Measurements from ENCODE around the gene CTNNAL1. TPM values are rescaled to one million over a fixed set of nuclear protein-coding genes. Genes with fewer than 3 reads are reported as not detected.

The CTNNAL1 gene
- total RNA-seq, 2 experiments from 2014 or later: 4.9 to 5.3 TPM

DNA sequence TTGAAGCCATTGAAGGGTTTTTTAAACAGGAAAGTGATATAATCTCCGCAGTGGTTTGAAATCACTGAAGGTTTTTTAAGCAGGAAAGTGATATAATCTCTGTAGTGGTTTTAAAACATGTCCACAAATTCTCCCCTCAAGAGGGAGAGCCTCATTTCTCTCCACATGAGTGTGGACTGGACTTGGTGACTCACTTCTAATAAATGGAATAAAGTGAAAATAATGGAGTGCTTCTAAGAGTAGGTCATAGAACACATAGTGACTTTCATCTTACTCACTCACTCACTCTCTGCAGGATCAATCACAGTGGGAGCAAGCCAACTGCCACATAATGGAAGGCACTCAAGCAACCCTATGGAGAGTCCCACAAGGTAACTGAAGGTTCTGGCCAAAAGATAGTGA lies 12.0 kb downstream of the CTNNAL1 start:
- ChIA-PET CTCF (no interaction called here), POLR2A (no interaction called here)
- Mint-ChIP-seq H3K36me3 (ENCODE audit: low read depth) (no peaks in the 10 kb centered on the region), H3K27me3 (no peaks in the 10 kb centered on the region), H3K4me3 (no peak overlapping the region), H3K9me3 (peaks cover 10% of the 10 kb centered on the region), H3K4me1 (ENCODE audit: low read depth) (peaks cover 6% of the 10 kb centered on the region), H3K27ac (no peak overlapping the region)
- no peak overlapping the region for H3K27ac ChIP-seq (ENCODE audit: low read depth in 1 of 2, low read length in 2 of 2)
- TF ChIP-seq, protein P1, sequence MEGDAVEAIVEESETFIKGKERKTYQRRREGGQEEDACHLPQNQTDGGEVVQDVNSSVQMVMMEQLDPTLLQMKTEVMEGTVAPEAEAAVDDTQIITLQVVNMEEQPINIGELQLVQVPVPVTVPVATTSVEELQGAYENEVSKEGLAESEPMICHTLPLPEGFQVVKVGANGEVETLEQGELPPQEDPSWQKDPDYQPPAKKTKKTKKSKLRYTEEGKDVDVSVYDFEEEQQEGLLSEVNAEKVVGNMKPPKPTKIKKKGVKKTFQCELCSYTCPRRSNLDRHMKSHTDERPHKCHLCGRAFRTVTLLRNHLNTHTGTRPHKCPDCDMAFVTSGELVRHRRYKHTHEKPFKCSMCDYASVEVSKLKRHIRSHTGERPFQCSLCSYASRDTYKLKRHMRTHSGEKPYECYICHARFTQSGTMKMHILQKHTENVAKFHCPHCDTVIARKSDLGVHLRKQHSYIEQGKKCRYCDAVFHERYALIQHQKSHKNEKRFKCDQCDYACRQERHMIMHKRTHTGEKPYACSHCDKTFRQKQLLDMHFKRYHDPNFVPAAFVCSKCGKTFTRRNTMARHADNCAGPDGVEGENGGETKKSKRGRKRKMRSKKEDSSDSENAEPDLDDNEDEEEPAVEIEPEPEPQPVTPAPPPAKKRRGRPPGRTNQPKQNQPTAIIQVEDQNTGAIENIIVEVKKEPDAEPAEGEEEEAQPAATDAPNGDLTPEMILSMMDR (IDR thresholded peaks at IDR 0.05): no peak
- intact Hi-C loops (cut with DNase I, micrococcal nuclease): no loop called here
- DNase-seq (no peak), ATAC-seq (ENCODE audit: poor library complexity) (no peak)
- no peaks in the 10 kb centered on the region for H3K36me3 ChIP-seq (ENCODE audit: insufficient read depth, low read length)
- peaks cover 0 to 11% of the 10 kb centered on the region in 2 experiments for H3K9me3 ChIP-seq (ENCODE audit: control insufficient read depth in 1 of 2, insufficient read depth in 1 of 2, low read length in 2 of 2)
- H3K4me1 ChIP-seq (ENCODE audit: insufficient read depth, low read length): no peaks in the 10 kb centered on the region
- H3K27me3 ChIP-seq (ENCODE audit: control insufficient read depth in 1 of 2, insufficient read depth in 2 of 2, low read length in 2 of 2): peaks cover 0 to 2% of the 10 kb centered on the region in 2 experiments
- no peak overlapping the region for H3K4me3 ChIP-seq (ENCODE audit: low read length)

DNA sequence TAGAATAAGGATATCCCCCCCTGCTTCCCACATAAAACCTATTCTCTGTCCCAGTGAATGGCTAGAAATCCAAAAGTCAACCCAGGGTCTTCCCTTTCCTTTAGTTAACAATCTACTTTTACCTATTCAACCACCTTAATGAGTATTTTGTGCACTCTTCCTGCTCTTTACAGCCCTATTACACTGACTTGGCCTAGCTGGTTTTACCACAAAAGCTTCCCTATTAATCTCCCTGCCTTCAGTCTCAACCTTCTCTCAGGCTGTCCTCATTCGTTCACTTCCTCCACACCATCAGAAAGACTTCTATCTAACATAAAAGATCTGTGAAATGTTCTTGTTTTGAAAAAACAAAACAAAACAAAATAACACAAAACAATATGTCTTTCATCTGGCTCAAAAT lies 16.2 kb downstream of the CTNNAL1 start:
- Mint-ChIP-seq H3K4me3 (no peak overlapping the region), H3K27me3 (no peaks in the 10 kb centered on the region), H3K36me3 (ENCODE audit: low read depth) (no peaks in the 10 kb centered on the region), H3K9me3 (no peaks in the 10 kb centered on the region), H3K27ac (no peak overlapping the region), H3K4me1 (ENCODE audit: low read depth) (peaks cover 14% of the 10 kb centered on the region)
- intact Hi-C loops (cut with DNase I, micrococcal nuclease): no loop called here
- ATAC-seq (ENCODE audit: poor library complexity) (no peak), DNase-seq (no peak)
- Histone ChIP-seq H3K4me1 (ENCODE audit: insufficient read depth, low read length) (peaks cover 5% of the 10 kb centered on the region), H3K27ac (ENCODE audit: low read depth in 1 of 2, low read length in 2 of 2) (no peak overlapping the region), H3K27me3 (ENCODE audit: control insufficient read depth in 1 of 2, insufficient read depth in 2 of 2, low read length in 2 of 2) (no peaks in the 10 kb centered on the region), H3K9me3 (ENCODE audit: control insufficient read depth in 1 of 2, insufficient read depth in 1 of 2, low read length in 2 of 2) (no peaks in the 10 kb centered on the region), H3K4me3 (ENCODE audit: low read length) (no peak overlapping the region), H3K36me3 (ENCODE audit: insufficient read depth, low read length) (no peaks in the 10 kb centered on the region)
- TF ChIP-seq, protein P1 (IDR thresholded peaks at IDR 0.05): no peak
- ChIA-PET POLR2A (no interaction called here), CTCF (interaction anchor here (1.6 kb wide), 1 partner anchor 8 kb away, joined by 4 read pairs; no protein-coding TSS in a partner anchor)

DNA sequence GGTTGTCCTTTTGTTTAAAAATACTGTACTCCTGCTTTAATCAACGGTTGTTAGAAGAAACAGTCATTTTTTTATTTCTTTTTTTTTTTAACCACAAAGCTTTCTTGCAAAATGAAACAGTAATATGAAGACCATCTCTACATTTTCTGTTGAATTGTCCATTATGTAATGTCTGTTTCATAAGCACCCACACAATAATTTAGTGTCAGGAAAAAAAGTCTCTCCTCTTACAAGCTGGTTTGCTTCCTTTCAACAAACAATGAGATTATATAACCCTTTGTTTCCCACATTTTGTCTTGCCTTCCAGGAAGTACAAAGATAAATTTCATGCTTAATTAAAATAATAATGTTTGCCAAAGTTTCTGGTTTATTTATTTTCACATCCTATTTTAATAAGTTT lies 16.7 kb downstream of the CTNNAL1 start:
- TF ChIP-seq, protein P1 (IDR thresholded peaks at IDR 0.05): no peak
- DNase-seq (no peak), ATAC-seq (ENCODE audit: poor library complexity) (no peak)
- ChIA-PET POLR2A (no interaction called here), CTCF (interaction anchor here (1.6 kb wide), 1 partner anchor 8 kb away, joined by 4 read pairs; no protein-coding TSS in a partner anchor)
- Histone ChIP-seq H3K4me1 (ENCODE audit: insufficient read depth, low read length) (peaks cover 5% of the 10 kb centered on the region), H3K27me3 (ENCODE audit: control insufficient read depth in 1 of 2, insufficient read depth in 2 of 2, low read length in 2 of 2) (no peaks in the 10 kb centered on the region), H3K27ac (ENCODE audit: low read depth in 1 of 2, low read length in 2 of 2) (no peak overlapping the region), H3K36me3 (ENCODE audit: insufficient read depth, low read length) (no peaks in the 10 kb centered on the region), H3K9me3 (ENCODE audit: control insufficient read depth in 1 of 2, insufficient read depth in 1 of 2, low read length in 2 of 2) (no peaks in the 10 kb centered on the region), H3K4me3 (ENCODE audit: low read length) (no peak overlapping the region)
- intact Hi-C loops (cut with DNase I, micrococcal nuclease): no loop called here
- H3K4me1 Mint-ChIP-seq (ENCODE audit: low read depth): peaks cover 14% of the 10 kb centered on the region
- H3K4me3 Mint-ChIP-seq: no peak overlapping the region
- H3K36me3 Mint-ChIP-seq (ENCODE audit: low read depth): no peaks in the 10 kb centered on the region
- H3K27ac Mint-ChIP-seq: no peak overlapping the region
- H3K27me3 Mint-ChIP-seq: no peaks in the 10 kb centered on the region
- H3K9me3 Mint-ChIP-seq: no peaks in the 10 kb centered on the region
